Calu3 (cell line): ENCODE measurements around the gene MYOF. TPM values are rescaled to one million over a fixed set of nuclear protein-coding genes. Genes with fewer than 3 reads are reported as not detected.

ENCODE experiments used
- BruUV-seq: library from RNA; stranded (reverse); fragments of 400-500 nt; replicated peaks from 2 replicates; lab custom pipeline; 2021; lab: Mats Ljungman, UMichigan
- CTCF ChIA-PET: fragments of 300-600 bp; sonication (Branson Sonifier 250); formaldehyde crosslinking; loops from one replicate; lab custom pipeline; 2022; ENCODE audit warnings: antibody characterized with exemption; lab: Charles Lee
- DNase-seq: peaks from one replicate; pipeline ENCODE4 v3.0.0; 2022
- H3K27ac Mint-ChIP-seq: one replicate; pipeline ENCODE4 v1.8.0; 2022; ENCODE audit warnings: mixed read lengths; ENCODE audit not compliant: unreplicated experiment
- H3K27me3 Mint-ChIP-seq: one replicate; pipeline ENCODE4 v1.8.0; 2022; ENCODE audit warnings: mixed read lengths; ENCODE audit not compliant: unreplicated experiment
- H3K36me3 Mint-ChIP-seq: one replicate; pipeline ENCODE4 v1.8.0; 2022; ENCODE audit warnings: mild to moderate bottlenecking, moderate library complexity, mixed read lengths; ENCODE audit not compliant: insufficient read depth, unreplicated experiment
- H3K4me1 Mint-ChIP-seq: one replicate; pipeline ENCODE4 v1.8.0; 2022; ENCODE audit warnings: mild to moderate bottlenecking, low read depth, mixed read lengths; ENCODE audit not compliant: unreplicated experiment
- H3K4me3 Mint-ChIP-seq: one replicate; pipeline ENCODE4 v1.8.0; 2022; ENCODE audit warnings: mild to moderate bottlenecking, low read depth, moderate library complexity, mixed read lengths; ENCODE audit not compliant: unreplicated experiment
- H3K9me3 Mint-ChIP-seq: one replicate; pipeline ENCODE4 v1.8.0; 2022; ENCODE audit warnings: low read depth, mixed read lengths; ENCODE audit not compliant: unreplicated experiment
- CTCF ChIP-seq: fragments of 200-600 bp; IDR thresholded peaks from one replicate; pipeline ENCODE4 v1.8.0; 2022; ENCODE audit warnings: antibody characterized with exemption; ENCODE audit not compliant: unreplicated experiment
- intact Hi-C: fragments of 100-400 bp; cut with micrococcal nuclease; formaldehyde crosslinking; loops from one replicate; pipeline ENCODE4 v1.10.0; 2022; ENCODE audit not compliant: unreplicated experiment
- total RNA-seq: library from RNA; stranded (reverse); gene quantifications from 2 replicates; pipeline ENCODE4 v1.2.3, GENCODE V29; 2022

MYOF gene
- total RNA-seq, 1 experiment from 2014 or later, result 474 TPM

GRCh38 chr10:93379731-93380575 is 102.2 kb downstream of the MYOF start:
- H3K4me1 Mint-ChIP-seq, result peaks cover 42% of the 10 kb centered on the region
- H3K9me3 Mint-ChIP-seq, result no peaks in the 10 kb centered on the region
- intact Hi-C loops, result loop anchor here (5.0 kb wide), 1 partner anchor 47 kb away; no protein-coding TSS in a partner anchor
- peak overlapping the region; percentile 84 for H3K27ac Mint-ChIP-seq
- H3K36me3 Mint-ChIP-seq, result peaks cover 71% of the 10 kb centered on the region
- no peak for DNase-seq
- no peak overlapping the region for H3K4me3 Mint-ChIP-seq
- CTCF ChIA-PET, result no interaction called here
- BruUV-seq, result no TSS peak
- H3K27me3 Mint-ChIP-seq, result no peaks in the 10 kb centered on the region
- no peak for TF ChIP-seq CTCF

GRCh38 chr10:93378997-93379730 is 103.0 kb downstream of the MYOF start:
- Mint-ChIP-seq H3K4me1 (peaks cover 34% of the 10 kb centered on the region), H3K36me3 (peaks cover 71% of the 10 kb centered on the region), H3K9me3 (no peaks in the 10 kb centered on the region), H3K4me3 (no peak overlapping the region), H3K27me3 (no peaks in the 10 kb centered on the region), H3K27ac (peak overlapping the region; percentile 84)
- intact Hi-C loops, result loop anchor here (5.0 kb wide), 1 partner anchor 48 kb away; no protein-coding TSS in a partner anchor
- no peak for DNase-seq
- CTCF ChIA-PET, result no interaction called here
- BruUV-seq, result no TSS peak
- no peak for TF ChIP-seq CTCF

GRCh38 chr10:93378039-93378438 is 104.1 kb downstream of the MYOF start:
- H3K27me3 Mint-ChIP-seq, result no peaks in the 10 kb centered on the region
- peak overlapping the region; percentile 74 for H3K27ac Mint-ChIP-seq
- peaks cover 23% of the 10 kb centered on the region for H3K4me1 Mint-ChIP-seq
- H3K9me3 Mint-ChIP-seq, result no peaks in the 10 kb centered on the region
- CTCF ChIA-PET, result interaction anchor here (2.8 kb wide), 1 partner anchor 104 kb away, joined by 20 read pairs; the partner anchor contains the start of gene MYOF
- BruUV-seq, result no TSS peak
- no peak overlapping the region for H3K4me3 Mint-ChIP-seq
- H3K36me3 Mint-ChIP-seq, result peaks cover 69% of the 10 kb centered on the region
- intact Hi-C loops, result loop anchor here (5.0 kb wide), 1 partner anchor 49 kb away; no protein-coding TSS in a partner anchor
- no peak for DNase-seq
- TF ChIP-seq CTCF, result no peak
